NT2/D1 (cell line): ENCODE results near the gene FAM171A1.

ENCODE experiments used
- YY1 ChIP-seq: IDR thresholded peaks from 2 replicates; pipeline ENCODE4 v1.6.1; 2011; ENCODE audit not compliant: insufficient read length, insufficient read depth
- ZNF274 ChIP-seq: IDR thresholded peaks from 2 replicates; pipeline ENCODE4 v1.6.1; 2011; ENCODE audit warnings: mild to moderate bottlenecking, low read depth, low read length

GRCh38 chr10:15254808-15255648 is 116.1 kb downstream of the FAM171A1 start:
- TF ChIP-seq YY1 (no peak), ZNF274 (no peak)
